Urinary bladder (tissue), 4 donors: ENCODE data around the gene WHAMM. TPM values are rescaled to one million over a fixed set of nuclear protein-coding genes. Genes with fewer than 3 reads are reported as not detected.
A peak's percentile ranks its signal among the peaks of the same experiment; 100 is the strongest.

Source experiments
- DNase-seq: peaks from one replicate; pipeline ENCODE4 v3.0.0-alpha.2; 2015; ENCODE audit errors: extremely low spot score
- H3K27ac ChIP-seq: one replicate; pipeline ENCODE4 v1.5.1; 2013; ENCODE audit warnings: low read depth, mild to moderate bottlenecking, moderate library complexity
- H3K36me3 ChIP-seq: one replicate; pipeline ENCODE4 v1.6.1; 2013; ENCODE audit warnings: mild to moderate bottlenecking, moderate library complexity; ENCODE audit not compliant: insufficient read depth
- H3K4me1 ChIP-seq: one replicate; pipeline ENCODE4 v1.6.1; 2013; ENCODE audit warnings: mild to moderate bottlenecking, moderate library complexity; ENCODE audit not compliant: insufficient read depth
- H3K4me3 ChIP-seq: one replicate; pipeline ENCODE4 v1.5.1; 2013; ENCODE audit warnings: low read depth, low read length
- WGBS: extraction: QIAGEN DNeasy Blood & Tissue Kit; methylation state at CpG from one replicate; pipeline ENCODE4 v1.1.7; 2013; 5-methylcytosine and 5-hydroxymethylcytosine counted together
- polyA plus RNA-seq: library from polyadenylated mRNA; stranded (reverse); fragments of 200-250 nt; gene quantifications from one replicate; pipeline ENCODE4 v1.2.3, GENCODE V29; 2013
- total RNA-seq: library from RNA; depleted of rRNA; stranded (reverse); fragments of >200 nt; gene quantifications from one replicate; pipeline ENCODE4 v1.2.3, GENCODE V29; 2014
- donor health status: healthy with polysubstance abuse.
- donor health status: healthy.

Gene WHAMM
- total and polyA plus RNA-seq, 2 donors, result 5.2 to 6.9 TPM

- no peak overlapping the region for H3K4me3 ChIP-seq
- H3K36me3 ChIP-seq, result peaks cover 12% of the 10 kb centered on the region
Observed at GRCh38 chr15:82835391-82835917, 26.0 kb downstream of the WHAMM start.

GRCh38 chr15:82838096-82838735, 28.8 kb downstream of the WHAMM start:
- no peak overlapping the region for H3K27ac ChIP-seq

More at GRCh38 chr15:82835391-82835917, 26.0 kb downstream of the WHAMM start:
- Histone ChIP-seq H3K4me1 (no peaks in the 10 kb centered on the region), H3K27ac (no peak overlapping the region)
- 96% methylated on average over 7 of the region's 7 CpGs for WGBS
- no peak for DNase-seq

GRCh38 chr15:82839136-82839535, 29.7 kb downstream of the WHAMM start:
- no peak overlapping the region for H3K4me3 ChIP-seq
- H3K27ac ChIP-seq, result no peak overlapping the region
- peaks cover 2% of the 10 kb centered on the region for H3K36me3 ChIP-seq
- no peak for DNase-seq
- H3K4me1 ChIP-seq, result no peaks in the 10 kb centered on the region

More at GRCh38 chr15:82838096-82838735, 28.8 kb downstream of the WHAMM start:
- Histone ChIP-seq H3K36me3 (peaks cover 5% of the 10 kb centered on the region), H3K4me1 (no peaks in the 10 kb centered on the region), H3K4me3 (no peak overlapping the region)
- 92% methylated on average over 14 of the region's 14 CpGs for WGBS
- DNase-seq, result no peak

- WGBS, result 96% methylated on average over 4 of the region's 4 CpGs
- no peaks in the 10 kb centered on the region for H3K36me3 ChIP-seq
Observed at GRCh38 chr15:82840166-82840565, 30.7 kb downstream of the WHAMM start.

GRCh38 chr15:82843566-82843965, 34.1 kb downstream of the WHAMM start:
- no peak overlapping the region for H3K4me3 ChIP-seq
- no peaks in the 10 kb centered on the region for H3K36me3 ChIP-seq
- no peak for DNase-seq
- 84% methylated on average over 3 of the region's 3 CpGs for WGBS
- no peak overlapping the region for H3K27ac ChIP-seq
- no peaks in the 10 kb centered on the region for H3K4me1 ChIP-seq

More at GRCh38 chr15:82840166-82840565, 30.7 kb downstream of the WHAMM start:
- H3K4me3 ChIP-seq, result no peak overlapping the region
- H3K4me1 ChIP-seq, result no peaks in the 10 kb centered on the region
- no peak overlapping the region for H3K27ac ChIP-seq
- DNase-seq, result no peak

GRCh38 chr15:82845686-82846085, 36.3 kb downstream of the WHAMM start:
- DNase-seq, result no peak
- H3K4me3 ChIP-seq, result no peak overlapping the region
- no peak overlapping the region for H3K27ac ChIP-seq
- H3K4me1 ChIP-seq, result no peaks in the 10 kb centered on the region
- H3K36me3 ChIP-seq, result no peaks in the 10 kb centered on the region
- 74% methylated on average over 7 of the region's 7 CpGs for whole genome bisulfite sequencing

GRCh38 chr15:82846621-82847020, 37.2 kb downstream of the WHAMM start:
- Histone ChIP-seq H3K4me1 (no peaks in the 10 kb centered on the region), H3K27ac (no peak overlapping the region), H3K4me3 (no peak overlapping the region), H3K36me3 (no peaks in the 10 kb centered on the region)
- DNase-seq, result no peak
- WGBS, result 79% methylated on average over 4 of the region's 4 CpGs

GRCh38 chr15:82847703-82848102, 38.3 kb downstream of the WHAMM start:
- DNase-seq, result no peak
- 76% methylated on average over 8 of the region's 8 CpGs for WGBS
- Histone ChIP-seq H3K4me1 (no peaks in the 10 kb centered on the region), H3K4me3 (no peak overlapping the region), H3K27ac (no peak overlapping the region), H3K36me3 (no peaks in the 10 kb centered on the region)

- Histone ChIP-seq H3K4me1 (no peaks in the 10 kb centered on the region), H3K36me3 (no peaks in the 10 kb centered on the region), H3K27ac (no peak overlapping the region), H3K4me3 (no peak overlapping the region)
- 79% methylated on average over 9 of the region's 9 CpGs for WGBS
- DNase-seq, result no peak
Observed at GRCh38 chr15:82848241-82848993, 39.0 kb downstream of the WHAMM start.

- Histone ChIP-seq H3K27ac (no peak overlapping the region), H3K4me3 (no peak overlapping the region), H3K36me3 (no peaks in the 10 kb centered on the region), H3K4me1 (no peaks in the 10 kb centered on the region)
- 17% methylated on average over 23 of the region's 23 CpGs for WGBS
- peak; percentile 32 for DNase-seq
Observed at GRCh38 chr15:82849556-82850512, 40.4 kb downstream of the WHAMM start.

GRCh38 chr15:82850731-82851130, 41.3 kb downstream of the WHAMM start:
- no peak for DNase-seq
- Histone ChIP-seq H3K36me3 (no peaks in the 10 kb centered on the region), H3K4me1 (no peaks in the 10 kb centered on the region), H3K4me3 (no peak overlapping the region), H3K27ac (no peak overlapping the region)
- 73% methylated on average over 7 of the region's 7 CpGs for WGBS

GRCh38 chr15:82851306-82851850, 42.0 kb downstream of the WHAMM start:
- Histone ChIP-seq H3K4me1 (no peaks in the 10 kb centered on the region), H3K4me3 (no peak overlapping the region), H3K36me3 (no peaks in the 10 kb centered on the region), H3K27ac (no peak overlapping the region)
- no peak for DNase-seq
- 88% methylated on average over 14 of the region's 14 CpGs for WGBS

GRCh38 chr15:82851981-82852511, 42.6 kb downstream of the WHAMM start:
- H3K4me1 ChIP-seq, result no peaks in the 10 kb centered on the region
- H3K4me3 ChIP-seq, result no peak overlapping the region
- H3K27ac ChIP-seq, result no peak overlapping the region
- H3K36me3 ChIP-seq, result no peaks in the 10 kb centered on the region
- 83% methylated on average over 9 of the region's 9 CpGs for WGBS
- DNase-seq, result no peak
